ENCODE results near the gene ZBTB11. TPM values are rescaled to one million over a fixed set of nuclear protein-coding genes. Genes with fewer than 3 reads are reported as not detected.
A peak's percentile ranks its signal among the peaks of the same experiment; 100 is the strongest.
"Not testable (repeated sequence)": the region's sequence is repeated elsewhere in the genome, so short reads cannot be mapped to it uniquely, and the experiment has no call there.

Gene ZBTB11
- polyA plus RNA-seq (2014; cell fraction: cytosol; rRNA removed), result 11.2 and 14.4 TPM in 2 replicates
- 13.7 and 15.9 TPM in 2 replicates for polyA plus RNA-seq (2014; cell fraction: nucleus; rRNA removed)

GRCh38 chr3:101676765-101677435 is at the start of gene ZBTB11:
Gene ZBTB11, minus strand, starts transcription at chr3:101677132. Its CDS starts 218 bp downstream, at chr3:101676914.
- peak; percentile 100 for DNase-seq (ENCODE audit: low spot score)

GRCh38 chr3:101725890-101726275 is 49.0 kb upstream of the ZBTB11 start:
- DNase-seq (ENCODE audit: low spot score), result no peak

GRCh38 chr3:101725194-101725889 is 48.4 kb upstream of the ZBTB11 start:
- DNase-seq (ENCODE audit: low spot score), result peak; percentile 31

GRCh38 chr3:101724329-101725193 is 47.6 kb upstream of the ZBTB11 start, which contains the start of gene CEP97:
Gene CEP97, plus strand, starts transcription at chr3:101724614. Its CDS starts 63 bp downstream, at chr3:101724677.
- DNase-seq (ENCODE audit: low spot score), result peak; percentile 95

GRCh38 chr3:101722394-101723173 is 45.7 kb upstream of the ZBTB11 start:
- DNase-seq (ENCODE audit: low spot score), result no peak

GRCh38 chr3:101720851-101721840 is 44.2 kb upstream of the ZBTB11 start:
- DNase-seq (ENCODE audit: low spot score), result no peak

GRCh38 chr3:101719604-101720185 is 42.8 kb upstream of the ZBTB11 start:
- no peak for DNase-seq (ENCODE audit: low spot score)

- no peak for DNase-seq (ENCODE audit: low spot score)
Observed at GRCh38 chr3:101718455-101718854, 41.5 kb upstream of the ZBTB11 start.

GRCh38 chr3:101709126-101709525 is 32.2 kb upstream of the ZBTB11 start:
- no peak for DNase-seq (ENCODE audit: low spot score)

- not testable (repeated sequence) for DNase-seq (ENCODE audit: low spot score)
Observed at GRCh38 chr3:101704639-101705038, 27.7 kb upstream of the ZBTB11 start.

GRCh38 chr3:101703169-101703568 is 26.2 kb upstream of the ZBTB11 start:
- DNase-seq (ENCODE audit: low spot score), result no peak

- no peak for DNase-seq (ENCODE audit: low spot score)
Observed at GRCh38 chr3:101702726-101703125, 25.8 kb upstream of the ZBTB11 start.

GRCh38 chr3:101701696-101702634 is 25.0 kb upstream of the ZBTB11 start:
- DNase-seq (ENCODE audit: low spot score), result no peak

- DNase-seq (ENCODE audit: low spot score), result peak; percentile 59
Observed at GRCh38 chr3:101695779-101696372, 18.9 kb upstream of the ZBTB11 start.

GRCh38 chr3:101694836-101695235 is 17.9 kb upstream of the ZBTB11 start:
- not testable (repeated sequence) for DNase-seq (ENCODE audit: low spot score)

- not testable (repeated sequence) for DNase-seq (ENCODE audit: low spot score)
Observed at GRCh38 chr3:101693540-101693939, 16.6 kb upstream of the ZBTB11 start.
